K562 (cell line): ENCODE data around the gene NDUFA13. TPM values are rescaled to one million over a fixed set of nuclear protein-coding genes. Genes with fewer than 3 reads are reported as not detected.

Source experiments
- ATAC-seq: fragments of 200-7000 bp; cut with Tn5 transposase; 3 replicates; pipeline ENCODE4 v1.9.1; 2020; ENCODE audit warnings: moderate library complexity
- BruUV-seq: library from RNA; stranded (reverse); fragments of 400-500 nt; replicated peaks from 2 replicates; lab custom pipeline; 2021; lab: Mats Ljungman, UMichigan
- CTCF ChIA-PET: fragments of 300-600 bp; formaldehyde crosslinking; extraction: SDS; loops from one replicate; lab custom pipeline; 2021; ENCODE audit warnings: low intra/inter-chr PET ratio; lab: Yijun Ruan, JAX
- POLR2A ChIA-PET: fragments of 300-600, 350-650 bp; sonication (Branson Sonifier 250); formaldehyde crosslinking; extraction: SDS; loops from one replicate; lab custom pipeline; 2021; ENCODE audit warnings: antibody characterized with exemption, inconsistent platforms; lab: Yijun Ruan, JAX
- DNase-seq, 4 experiments: peaks; one replicate each; pipeline versions ENCODE4 v3.0.0 to v3.0.0-alpha.2; 2011 to 2018; ENCODE audit warnings: low spot score in 3 of 4, mixed read lengths in 3 of 4; ENCODE audit errors: extremely low read depth in 1 of 4
- FAIRE-seq: peaks from 2 replicates; lab custom pipeline; 2011; peaks lifted over from hg19 to GRCh38; lab: Jason Lieb, UNC
- H2AFZ ChIP-seq: 2 replicates; pipeline ENCODE4 v1.6.0; 2011; ENCODE audit warnings: low read depth, low read length, control low read depth, inconsistent platforms
- H3K27ac ChIP-seq: fragments of 200-600 bp; 3 replicates; pipeline ENCODE4 v1.8.0; 2011; ENCODE audit warnings: low read depth, mild to moderate bottlenecking, control low read depth, inconsistent platforms, low read length, moderate library complexity, mixed read lengths; ENCODE audit errors: extremely low read depth
- H3K27me3 ChIP-seq, 2 experiments: fragments of 300-600 bp in 1 of 2; 2 replicates in 1 of 2; 3 replicates in 1 of 2; pipeline versions ENCODE4 v1.6.0 to v1.8.0; 2011; ENCODE audit warnings: inconsistent platforms in 2 of 2, low read length in 2 of 2, mild to moderate bottlenecking in 1 of 2, mixed read lengths in 1 of 2, moderate library complexity in 1 of 2; ENCODE audit not compliant: control insufficient read depth in 2 of 2, insufficient read depth in 2 of 2
- H3K36me3 ChIP-seq: fragments of 300-600 bp; 3 replicates; pipeline ENCODE4 v1.8.0; 2011; ENCODE audit warnings: mild to moderate bottlenecking, low read length, inconsistent platforms; ENCODE audit not compliant: control insufficient read depth, insufficient read depth
- H3K4me1 ChIP-seq, 2 experiments: fragments of 200-600 bp in 1 of 2; replicated peaks in 1 of 2; 2 replicates in 1 of 2; 3 replicates in 1 of 2; pipeline versions ENCODE4 v1.5.1 to v1.8.0; 2011; ENCODE audit warnings: inconsistent platforms in 2 of 2, low read length in 2 of 2, mild to moderate bottlenecking in 1 of 2, mixed read lengths in 1 of 2, moderate library complexity in 1 of 2; ENCODE audit not compliant: control insufficient read depth in 2 of 2, insufficient read depth in 2 of 2
- H3K4me2 ChIP-seq: 2 replicates; pipeline ENCODE4 v1.6.1; 2011; ENCODE audit warnings: low read length, control low read depth, inconsistent platforms, mixed read lengths; ENCODE audit not compliant: insufficient read depth
- H3K4me3 ChIP-seq: fragments of 200-600 bp; sonication (generic), shearing (Covaris generic); 2 replicates; pipeline ENCODE4 v1.5.1; 2016; ENCODE audit warnings: control low read depth, inconsistent platforms
- H3K79me2 ChIP-seq: fragments of 200-600 bp; 3 replicates; pipeline ENCODE4 v1.8.0; 2011; ENCODE audit warnings: low read length, inconsistent platforms; ENCODE audit not compliant: control insufficient read depth, insufficient read depth
- H3K9ac ChIP-seq, 2 experiments: 2 replicates each; pipeline versions ENCODE4 v1.6.0 to v1.6.1; 2011; ENCODE audit warnings: low read depth in 2 of 2, low read length in 2 of 2, control low read depth in 1 of 2, inconsistent platforms in 1 of 2, mild to moderate bottlenecking in 1 of 2, mixed read lengths in 1 of 2; ENCODE audit not compliant: insufficient read depth in 1 of 2
- H3K9me1 ChIP-seq: one replicate; pipeline ENCODE4 v1.6.0; 2011; ENCODE audit warnings: inconsistent platforms, mild to moderate bottlenecking, low read length, moderate library complexity; ENCODE audit not compliant: control insufficient read depth, insufficient read depth
- H3K9me3 ChIP-seq: replicated peaks from 2 replicates; pipeline ENCODE4 v1.5.1; 2011; ENCODE audit warnings: low read depth, low read length, inconsistent platforms; ENCODE audit not compliant: control insufficient read depth, insufficient read depth
- H4K20me1 ChIP-seq: replicated peaks from 2 replicates; pipeline ENCODE4 v1.6.1; 2011; ENCODE audit warnings: low read length, inconsistent platforms, mixed read lengths; ENCODE audit not compliant: control insufficient read depth, insufficient read depth
- CEBPG ChIP-seq, 3 experiments: fragments of 200-800 bp in 1 of 3; sonication (Bioruptor generic) in 1 of 3; sonication (generic) in 1 of 3; formaldehyde crosslinking in 1 of 3; IDR thresholded peaks in 2 of 3; conservative IDR thresholded peaks in 1 of 3; 2 replicates each; pipeline versions ENCODE4 v1.6.1 to v1.8.0; 2016 to 2022; ENCODE audit warnings: missing compliant biosample characterization in 2 of 3, missing genetic modification characterization in 2 of 3, mild to moderate bottlenecking in 1 of 3, missing genetic modification reagents in 1 of 3
- CHCHD3 ChIP-seq: fragments of 250-450 bp; sonication (Bioruptor Pico); IDR thresholded peaks from 2 replicates; pipeline ENCODE4 v2.1.2; 2022; ENCODE audit warnings: mild to moderate bottlenecking
- ELF2 ChIP-seq: fragments of 250-450 bp; sonication (Bioruptor Pico); IDR thresholded peaks from 2 replicates; pipeline ENCODE4 v1.5.0; 2021; ENCODE audit warnings: mild to moderate bottlenecking
- MAFK ChIP-seq: IDR thresholded peaks from 2 replicates; pipeline ENCODE4 v1.6.1; 2011; ENCODE audit warnings: low read length, improper control_type of control experiment
- PRMT5 ChIP-seq: sonication (generic); formaldehyde crosslinking; IDR thresholded peaks from 2 replicates; pipeline ENCODE4 v1.5.0; 2020; ENCODE audit warnings: missing genetic modification reagents
- TGIF2 ChIP-seq: sonication (generic); formaldehyde crosslinking; IDR thresholded peaks from 2 replicates; pipeline ENCODE4 v1.8.1; 2022; ENCODE audit warnings: mild to moderate bottlenecking, missing genetic modification reagents, moderate library complexity
- USF2 ChIP-seq: sonication (generic); formaldehyde crosslinking; IDR thresholded peaks from 2 replicates; pipeline ENCODE4 v1.5.0; 2020; ENCODE audit warnings: missing genetic modification reagents
- ZNF124 ChIP-seq: sonication (generic); formaldehyde crosslinking; IDR thresholded peaks from 2 replicates; pipeline ENCODE4 v1.8.1; 2022; ENCODE audit warnings: missing genetic modification reagents
- WGBS: fragments of 100-300 bp; shearing (Covaris generic); methylation state at CpG from one replicate; pipeline ENCODE4 v1.1.6; 2016; ENCODE audit warnings: low coverage, mixed read lengths; ENCODE audit not compliant: insufficient coverage; ENCODE audit errors: missing lambda C conversion rate; 5-methylcytosine and 5-hydroxymethylcytosine counted together
- in situ Hi-C: fragments of 300-500 bp; cut with MboI; formaldehyde crosslinking; loops from 4 replicates; pipeline ENCODE4 v1.15.0; 2018; ENCODE audit warnings: inconsistent platforms, mixed read lengths
- intact Hi-C: fragments of 100-400 bp; cut with micrococcal nuclease; formaldehyde crosslinking; loops from 2 replicates; pipeline ENCODE4 v1.14.2; 2022
- polyA plus RNA-seq, 8 experiments: library from polyadenylated mRNA; depleted of rRNA in 4 of 8; stranded (reverse) in 5 of 8; unstranded in 3 of 8; fragments of >200 nt; fragmentation: Nextera tagmentation in 2 of 8; fragmentation: Illumina TruSeq in 1 of 8; extraction: Ambion mirVana in 2 of 8; extraction: Trizol in 1 of 8; gene quantifications; 2 replicates each; pipeline versions ENCODE4 v1.2.1 to v1.2.3, GENCODE V29; 2011 to 2014; ENCODE audit warnings: inconsistent platforms in 1 of 8, missing spikeins in 1 of 8
- total RNA-seq, 7 experiments: library from RNA; depleted of rRNA in 6 of 7; stranded (reverse); fragments of >200 nt in 6 of 7; fragmentation: Illumina TruSeq in 2 of 7; extraction: Trizol in 2 of 7; gene quantifications; 2 replicates each; pipeline versions ENCODE4 v1.2.1 to v1.2.3, GENCODE V29; 2011 to 2021; ENCODE audit warnings: low replicate concordance in 1 of 7
- TF ChIP-seq, protein P1 (sequence below): fragments of 450-650 bp; conservative IDR thresholded peaks from 2 replicates; pipeline ENCODE4 v1.6.1; 2016; ENCODE audit warnings: missing genetic modification characterization, low read depth, mild to moderate bottlenecking, control low read depth, missing compliant biosample characterization

The NDUFA13 gene
- total and polyA plus RNA-seq, 9 of the 15 experiments (the other 6 are each of a cell fraction or from before 2014, with no cell fraction given), result 146 to 596 (median 429) TPM

DNA sequence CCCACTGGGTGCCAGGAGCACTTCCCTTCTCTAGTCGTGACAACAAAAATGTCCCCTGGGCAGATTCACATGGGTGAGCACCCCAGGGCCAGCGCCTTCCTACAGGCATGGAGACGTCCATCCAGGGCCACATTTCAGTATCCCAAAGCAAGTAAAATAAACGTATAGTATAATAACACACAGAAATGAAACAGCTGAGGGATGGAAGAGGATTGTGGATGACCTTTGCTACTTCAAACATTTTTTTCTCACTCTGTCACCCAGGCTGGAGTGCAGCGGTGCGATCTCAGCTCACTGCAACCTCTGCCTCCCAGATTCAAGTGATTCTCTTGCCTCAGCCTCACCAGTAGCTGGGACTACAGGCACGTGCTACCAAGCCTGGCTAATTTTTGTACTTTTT is 50.3 kb downstream of the NDUFA13 start:
- POLR2A ChIA-PET, result no interaction called here

GRCh38 chr19:19567391-19567790 is 51.4 kb downstream of the NDUFA13 start:
- no peaks in the 10 kb centered on the region for H3K36me3 ChIP-seq
- H3K9me1 ChIP-seq, result no peaks in the 10 kb centered on the region
- WGBS, result 7% methylated on average over 3 of the region's 3 CpGs
- peaks cover 0 to 16% of the 10 kb centered on the region in 2 experiments; a peak in 2 of 5 replicates for H3K4me1 ChIP-seq
- POLR2A ChIA-PET, result no interaction called here
- H3K27me3 ChIP-seq, result no peaks in the 10 kb centered on the region; a peak in 1 of 5 replicates
- no peak overlapping the region for H3K4me3 ChIP-seq
- no peaks in the 10 kb centered on the region for H3K79me2 ChIP-seq
- H4K20me1 ChIP-seq, result 0 out of 2 replicates have a peak, but pooled peaks cover 5% of the 10 kb centered on the region
- no peak overlapping the region for H3K27ac ChIP-seq
- TF ChIP-seq CHCHD3 (CRISPR knock-in tag) (no peak), ZNF124 (CRISPR knock-in tag) (no peak)
- TF ChIP-seq, protein P1, sequence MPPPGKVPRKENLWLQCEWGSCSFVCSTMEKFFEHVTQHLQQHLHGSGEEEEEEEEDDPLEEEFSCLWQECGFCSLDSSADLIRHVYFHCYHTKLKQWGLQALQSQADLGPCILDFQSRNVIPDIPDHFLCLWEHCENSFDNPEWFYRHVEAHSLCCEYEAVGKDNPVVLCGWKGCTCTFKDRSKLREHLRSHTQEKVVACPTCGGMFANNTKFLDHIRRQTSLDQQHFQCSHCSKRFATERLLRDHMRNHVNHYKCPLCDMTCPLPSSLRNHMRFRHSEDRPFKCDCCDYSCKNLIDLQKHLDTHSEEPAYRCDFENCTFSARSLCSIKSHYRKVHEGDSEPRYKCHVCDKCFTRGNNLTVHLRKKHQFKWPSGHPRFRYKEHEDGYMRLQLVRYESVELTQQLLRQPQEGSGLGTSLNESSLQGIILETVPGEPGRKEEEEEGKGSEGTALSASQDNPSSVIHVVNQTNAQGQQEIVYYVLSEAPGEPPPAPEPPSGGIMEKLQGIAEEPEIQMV (tag), result no peak
- TF ChIP-seq, all 486 proteins: peak for 0
- Histone ChIP-seq H3K4me2 (no peak overlapping the region), H3K9ac (no peak overlapping the region; a peak in 1 of 4 replicates), H3K9me3 (no peaks in the 10 kb centered on the region), H2AFZ (no peak overlapping the region)
- no peak for ATAC-seq
- CTCF ChIA-PET, result no interaction called here
- intact Hi-C loops (loop anchor here (10.0 kb wide), 1 partner anchor 177 kb away; no protein-coding TSS in a partner anchor), in situ Hi-C loops (no loop called here)
- no TSS peak for BruUV-seq
- no peak for FAIRE-seq
- DNase-seq, result no peak

More for the DNA sequence above, 50.3 kb downstream of the NDUFA13 start:
- no peaks in the 10 kb centered on the region for H3K79me2 ChIP-seq
- no peaks in the 10 kb centered on the region for H3K36me3 ChIP-seq
- TF ChIP-seq PRMT5 (CRISPR knock-in tag) (no peak), USF2 (CRISPR knock-in tag) (no peak), CEBPG (CRISPR knock-in tag; IDR thresholded peaks at IDR 0.05) (no peak), CEBPG (tag; conservative IDR thresholded peaks at IDR 0.05 in 1 of 2, IDR thresholded peaks at IDR 0.05 in 1 of 2) (no peak), ELF2 (CRISPR knock-in tag) (no peak), MAFK (no peak), TGIF2 (CRISPR knock-in tag) (no peak)
- no peak for FAIRE-seq
- in situ Hi-C loops (no loop called here), intact Hi-C loops (loop anchor here (10.0 kb wide), 1 partner anchor 178 kb away; no protein-coding TSS in a partner anchor)
- H3K9me3 ChIP-seq, result no peaks in the 10 kb centered on the region
- no peak overlapping the region for H3K4me2 ChIP-seq
- 31% methylated on average over 7 of the region's 7 CpGs for WGBS
- peaks cover 7% of the 10 kb centered on the region; the same call in 1 of the 2 replicates for H4K20me1 ChIP-seq
- no peak for DNase-seq
- CTCF ChIA-PET, result no interaction called here
- H3K27ac ChIP-seq, result no peak overlapping the region
- peaks cover 0 to 19% of the 10 kb centered on the region in 2 experiments; a peak in 2 of 5 replicates for H3K4me1 ChIP-seq
- no peak overlapping the region for H2AFZ ChIP-seq
- no peak for ATAC-seq
- no peaks in the 10 kb centered on the region; a peak in 1 of 5 replicates for H3K27me3 ChIP-seq
- no peak overlapping the region for H3K4me3 ChIP-seq
- no peaks in the 10 kb centered on the region for H3K9me1 ChIP-seq
- no TSS peak for BruUV-seq
- no peak overlapping the region for H3K9ac ChIP-seq
